LoVo (cell line): ENCODE results near the gene ADAT2.
"Not testable (repeated sequence)": the region's sequence is repeated elsewhere in the genome, so short reads cannot be mapped to it uniquely, and the experiment has no call there.

Source experiments
- DNase-seq: peaks from one replicate; pipeline ENCODE4 v3.0.0-alpha.2; 2016; ENCODE audit warnings: low spot score

The ADAT2 gene

DNA sequence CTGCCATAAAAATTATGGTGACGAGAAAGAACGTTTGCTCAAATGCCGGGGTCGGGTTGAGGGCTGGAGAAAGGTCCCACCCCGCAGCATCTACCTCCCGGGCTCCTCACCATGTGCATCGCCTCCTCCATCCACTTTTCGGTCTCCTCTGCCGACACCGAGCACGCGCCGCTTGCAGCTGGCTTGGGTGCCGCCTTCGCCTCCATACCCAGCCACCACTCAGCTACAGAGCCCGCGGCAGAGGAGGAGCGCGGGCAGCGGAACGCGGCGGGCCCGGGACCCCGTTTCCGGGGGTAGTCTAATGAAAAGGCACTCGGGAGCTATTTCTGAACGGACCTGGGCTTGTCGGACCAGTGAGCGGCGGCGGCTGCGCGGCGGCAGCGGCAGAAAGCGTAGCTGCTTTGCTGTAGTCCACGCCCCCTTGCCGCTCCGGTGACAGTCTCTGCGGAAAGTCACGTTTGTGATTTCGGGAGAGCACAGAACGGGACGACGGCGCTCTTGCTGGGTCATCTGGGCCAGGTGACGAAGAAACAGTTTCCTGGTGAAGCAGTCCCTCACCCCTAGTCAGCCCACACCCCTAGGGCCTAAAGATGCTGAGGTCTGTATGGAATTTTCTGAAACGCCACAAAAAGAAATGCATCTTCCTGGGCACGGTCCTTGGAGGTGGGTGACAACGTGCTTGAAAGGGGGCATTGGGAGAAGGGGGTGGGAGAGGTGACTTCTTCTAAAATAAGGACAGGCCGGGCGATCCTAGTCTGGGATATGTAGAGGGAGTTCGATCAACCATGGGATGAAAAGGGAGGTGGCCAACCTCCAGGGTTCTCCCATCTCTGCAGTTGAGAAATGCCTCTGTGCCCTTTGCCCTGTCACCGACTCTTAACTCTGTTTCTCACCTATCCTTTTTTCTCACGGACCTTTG, at the start of gene ADAT2, which contains the start of gene PEX3:
TSS of gene ADAT2 (minus strand) at position 243 of the 919 bp plus-strand sequence. CDS start at position 206, 37 bp downstream.
TSS of gene PEX3 (plus strand) at position 353 of the 919 bp plus-strand sequence. CDS start at position 591, 238 bp downstream.
- DNase-seq: peak; percentile 96

DNA sequence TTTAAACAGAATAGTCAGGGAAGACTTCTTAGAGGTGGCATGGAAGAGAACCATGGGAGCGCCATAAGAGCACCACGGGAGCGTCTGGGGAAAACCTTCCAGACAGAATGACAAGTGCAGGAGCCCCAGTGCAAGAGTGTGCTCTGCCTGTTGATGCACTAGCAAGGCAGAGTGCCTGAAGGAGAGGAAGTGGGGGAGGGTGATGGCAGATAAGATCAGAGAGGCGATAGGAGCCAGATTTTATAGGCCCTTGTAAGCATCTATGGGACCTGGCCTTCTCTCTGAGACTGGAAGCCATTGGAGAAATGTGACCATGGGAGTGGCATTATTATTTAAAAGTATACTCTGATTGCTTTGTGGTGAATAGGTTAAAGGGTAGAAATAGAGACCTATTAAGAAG, 47.9 kb upstream of the ADAT2 start:
- no peak for DNase-seq

DNA sequence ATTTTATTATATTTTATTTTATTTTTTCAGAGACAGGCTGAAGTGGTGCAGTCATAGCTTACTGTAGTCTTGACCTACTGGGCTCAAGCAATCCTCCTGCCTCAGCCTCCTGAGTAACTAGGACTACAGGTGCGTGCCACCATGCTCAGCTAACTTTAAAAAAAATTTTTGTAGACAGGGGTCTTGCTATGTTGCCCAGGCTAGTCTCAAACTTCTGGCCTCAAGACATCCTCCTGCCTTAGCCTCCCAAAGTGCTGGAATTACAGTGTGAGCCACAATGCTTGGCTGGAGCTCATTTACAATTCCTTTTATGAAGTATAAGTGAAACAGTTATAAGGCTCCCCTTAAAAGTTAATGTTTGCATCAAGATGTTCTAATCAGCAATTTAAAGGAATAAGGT, 46.5 kb upstream of the ADAT2 start:
- no peak for DNase-seq

DNA sequence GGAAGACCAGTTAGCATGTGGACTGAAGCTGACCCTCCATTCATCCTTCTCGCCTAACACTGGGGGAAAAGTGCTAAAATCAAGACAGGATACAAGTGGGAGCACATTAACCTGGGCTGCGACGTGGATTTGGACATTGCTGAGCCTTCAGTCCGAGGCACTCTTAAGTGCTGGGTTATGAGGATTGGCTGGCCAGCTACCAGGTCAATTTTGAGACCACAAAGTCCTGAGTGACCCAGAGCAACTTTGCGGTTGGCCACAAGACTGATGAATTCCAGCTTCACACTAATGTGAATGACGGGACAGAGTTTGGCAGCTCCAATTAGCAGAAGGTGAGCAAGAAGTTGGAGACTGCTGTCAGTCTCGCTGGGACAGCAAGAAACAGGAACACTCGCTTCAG, 40.3 kb upstream of the ADAT2 start:
- no peak for DNase-seq

DNA sequence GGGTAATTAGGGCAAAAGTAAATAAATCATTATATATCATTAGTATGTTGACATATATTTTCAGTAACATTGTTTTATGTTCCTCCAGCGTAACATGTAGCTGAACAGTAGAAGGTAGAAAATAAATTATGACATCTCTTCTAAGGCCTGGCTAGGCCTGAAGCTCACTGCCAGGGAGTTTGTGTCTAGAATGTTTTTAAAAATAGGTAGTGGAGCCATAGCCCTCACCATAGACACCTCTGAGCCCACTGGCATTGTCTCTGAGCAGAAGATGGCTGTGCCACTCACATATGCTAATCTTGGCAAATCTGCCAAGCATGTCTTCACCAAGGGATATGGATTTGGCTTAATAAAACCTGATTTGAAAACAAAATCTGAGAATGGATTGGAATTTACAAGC, 39.7 kb upstream of the ADAT2 start:
- DNase-seq: no peak

DNA sequence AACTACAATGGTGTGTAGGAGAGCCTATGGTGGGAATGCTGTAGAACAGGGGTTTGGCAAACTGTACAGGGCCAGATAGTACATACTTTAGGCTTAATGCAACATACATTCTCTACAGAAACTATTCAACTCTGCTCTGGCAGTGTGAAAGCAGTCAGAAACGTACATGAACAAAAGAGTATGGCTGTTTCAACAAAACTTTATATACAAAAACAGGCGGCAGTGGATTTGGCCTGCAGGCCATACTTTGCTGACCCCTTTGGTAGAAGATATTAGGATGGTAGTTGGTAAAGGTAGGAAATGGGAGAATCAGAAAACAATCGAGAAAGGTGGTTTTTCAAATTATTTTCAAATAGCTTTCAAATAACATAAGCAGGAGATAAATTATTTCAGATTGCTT, 36.3 kb upstream of the ADAT2 start:
- no peak for DNase-seq

DNA sequence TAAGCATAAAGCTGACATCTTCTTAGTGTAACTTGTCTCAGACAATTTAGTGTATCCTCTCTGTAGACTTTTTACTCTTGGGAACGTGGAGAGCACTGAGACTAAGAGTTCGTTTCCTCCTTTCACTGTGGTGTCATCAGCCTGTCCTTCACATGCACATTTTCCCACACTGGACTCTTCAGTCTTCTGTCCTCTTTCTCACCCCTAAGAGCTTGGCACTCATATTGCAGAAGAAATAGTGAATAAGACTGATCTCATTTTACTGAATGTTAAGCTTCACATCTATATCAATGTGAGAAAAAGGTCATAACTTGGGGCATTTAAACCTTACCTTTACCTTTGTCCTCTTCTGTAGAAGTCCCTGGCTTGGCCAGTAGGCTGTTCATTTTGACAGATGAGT, 35.5 kb upstream of the ADAT2 start:
- DNase-seq: no peak

DNA sequence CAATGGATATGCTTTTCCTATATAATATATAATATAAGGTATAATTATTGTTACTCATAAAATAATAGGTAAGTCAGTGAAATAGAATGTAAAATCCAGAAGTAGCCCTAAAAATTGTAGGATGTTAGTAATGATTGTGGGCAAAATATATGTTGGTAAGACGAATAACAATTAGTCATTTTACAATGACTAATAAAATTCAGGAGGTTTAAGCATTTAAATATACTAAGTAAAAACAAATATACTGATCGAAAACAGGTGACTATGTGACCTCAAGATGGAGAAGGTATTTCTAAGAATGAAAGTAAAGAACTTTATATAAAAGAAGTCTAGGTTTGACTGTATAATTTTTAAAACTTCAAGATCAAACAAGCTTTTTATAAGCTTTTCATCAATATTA, 32.1 kb upstream of the ADAT2 start:
- DNase-seq: no peak

- no peak for DNase-seq
These were observed 28.1 kb upstream of the ADAT2 start for GRCh38 chr6:143478479-143479062.

DNA sequence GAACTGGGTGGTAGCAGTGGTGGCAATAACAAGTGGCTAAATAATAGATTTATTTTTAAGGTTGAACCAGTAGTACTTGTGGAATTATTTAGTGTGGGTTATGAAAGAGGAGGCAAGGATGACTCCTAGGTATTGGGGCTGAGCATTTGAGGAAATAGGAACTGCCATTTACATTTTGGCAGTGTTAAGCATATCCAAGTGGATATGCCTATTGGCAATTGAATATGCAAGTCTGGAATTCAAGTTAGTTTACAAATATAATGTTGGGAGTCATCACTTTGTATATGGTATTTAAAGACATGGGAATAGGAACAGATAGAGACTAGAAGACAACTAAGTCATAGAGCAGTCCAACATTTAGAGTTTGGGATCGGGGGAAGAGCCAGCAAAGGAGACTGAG, 26.1 kb upstream of the ADAT2 start:
- no peak for DNase-seq

GRCh38 chr6:143471822-143472221, 21.3 kb upstream of the ADAT2 start:
- no peak for DNase-seq

DNA sequence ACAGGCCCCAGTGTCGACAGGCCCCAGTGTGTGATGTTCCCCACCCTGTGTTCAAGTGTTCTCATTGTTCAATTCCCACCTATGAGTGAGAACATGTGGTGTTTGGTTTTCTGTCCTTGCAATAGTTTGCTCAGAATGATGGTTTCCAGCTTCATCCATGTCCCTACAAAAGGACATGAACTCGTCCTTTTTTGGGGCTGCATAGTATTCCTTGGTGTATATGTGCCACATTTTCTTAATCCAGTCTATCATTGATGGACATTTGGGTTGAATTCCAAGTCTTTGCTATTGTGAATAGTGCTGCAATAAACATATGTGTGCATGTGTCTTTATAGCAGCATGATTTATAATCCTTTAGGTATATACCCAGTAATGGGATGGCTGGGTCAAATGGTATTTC, 18.3 kb upstream of the ADAT2 start:
- DNase-seq: not testable (repeated sequence)

DNA sequence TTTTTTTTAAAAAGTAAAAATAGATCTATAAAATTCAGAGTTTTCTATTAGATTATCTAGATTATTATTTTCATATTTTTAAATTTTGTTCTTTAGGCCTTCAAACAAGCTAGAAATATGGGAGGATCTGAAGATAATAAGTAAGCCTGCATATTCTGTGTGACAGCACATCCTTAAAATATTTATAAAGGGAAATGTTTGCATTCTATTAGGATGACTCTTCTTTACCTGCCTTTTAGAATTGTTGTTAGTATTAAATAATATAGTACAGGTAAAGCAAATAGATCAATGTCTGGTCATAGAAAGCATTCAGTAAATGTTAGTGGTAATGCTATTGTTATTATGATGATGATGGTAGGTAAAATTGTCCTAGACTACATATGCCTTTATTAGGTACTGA, 17.5 kb upstream of the ADAT2 start:
- no peak for DNase-seq

DNA sequence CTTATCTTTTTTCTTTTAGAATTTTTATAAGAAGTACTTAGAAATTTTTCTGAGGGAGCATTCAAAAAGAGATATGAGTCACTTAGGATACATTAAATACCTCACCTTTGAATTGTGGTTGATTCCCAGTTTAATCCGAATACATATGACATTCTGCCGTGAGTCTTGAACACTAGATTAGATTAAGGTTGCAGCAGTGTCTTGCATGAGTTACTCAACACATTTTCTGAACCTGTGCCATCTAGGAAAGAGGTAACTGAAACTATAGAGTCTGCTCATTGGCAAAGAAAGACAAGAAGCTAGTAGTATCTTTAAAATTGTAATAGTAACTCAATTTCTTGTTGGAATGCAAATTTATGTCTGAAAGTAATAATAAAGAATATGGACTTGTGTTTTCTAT, 15.1 kb upstream of the ADAT2 start:
- no peak for DNase-seq

GRCh38 chr6:143457563-143458359, 7.3 kb upstream of the ADAT2 start:
- no peak for DNase-seq

GRCh38 chr6:143451531-143451930, 1.0 kb upstream of the ADAT2 start:
- no peak for DNase-seq

GRCh38 chr6:143449714-143450452, 612 bp downstream of the ADAT2 start:
- peak; percentile 32 for DNase-seq

GRCh38 chr6:143449082-143449713, 1.3 kb downstream of the ADAT2 start:
- DNase-seq: no peak

GRCh38 chr6:143447865-143448264, 2.6 kb downstream of the ADAT2 start:
- DNase-seq: not testable (repeated sequence)

DNA sequence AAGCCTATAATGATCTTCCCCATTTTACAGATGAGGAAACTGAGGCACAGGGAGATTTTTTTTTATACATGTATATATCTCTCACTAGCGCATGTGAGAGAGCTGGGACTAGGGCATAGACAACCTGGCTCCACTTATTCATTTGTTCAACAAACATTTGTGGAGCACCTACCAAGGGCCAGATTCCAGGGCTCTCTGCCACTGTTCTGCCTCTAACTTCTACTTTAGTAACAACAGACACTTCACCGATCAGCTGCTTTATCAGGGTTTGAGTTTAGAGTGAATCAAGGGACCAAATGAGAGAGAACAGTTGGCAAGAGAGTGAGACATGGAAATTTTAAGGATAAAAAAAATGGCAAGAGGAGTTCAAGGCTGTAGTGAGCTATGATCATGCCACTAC, 7.4 kb downstream of the ADAT2 start:
- DNase-seq: no peak
